IPS-18a (cell line): Measurements from ENCODE around the gene ZSWIM6.

ENCODE experiments used
- H3K27ac ChIP-seq: one replicate; pipeline ENCODE4 v1.5.1; 2013; ENCODE audit warnings: low read length
- H3K27me3 ChIP-seq: one replicate; pipeline ENCODE4 v1.6.1; 2013; ENCODE audit warnings: mild to moderate bottlenecking, low read length; ENCODE audit not compliant: control insufficient read depth, insufficient read depth
- H3K36me3 ChIP-seq: one replicate; pipeline ENCODE4 v1.6.1; 2013; ENCODE audit warnings: low read depth, low read length; ENCODE audit not compliant: control insufficient read depth
- H3K4me1 ChIP-seq: one replicate; pipeline ENCODE4 v1.6.1; 2013; ENCODE audit warnings: low read depth, low read length; ENCODE audit not compliant: control insufficient read depth
- H3K4me3 ChIP-seq: one replicate; pipeline ENCODE4 v1.5.1; 2013; ENCODE audit warnings: low read length
- H3K9ac ChIP-seq: one replicate; pipeline ENCODE4 v1.6.1; 2013; ENCODE audit warnings: mild to moderate bottlenecking, low read length, moderate library complexity
- H3K9me3 ChIP-seq: one replicate; pipeline ENCODE4 v1.6.1; 2013; ENCODE audit warnings: low read depth, low read length; ENCODE audit not compliant: control insufficient read depth

ZSWIM6 gene

DNA sequence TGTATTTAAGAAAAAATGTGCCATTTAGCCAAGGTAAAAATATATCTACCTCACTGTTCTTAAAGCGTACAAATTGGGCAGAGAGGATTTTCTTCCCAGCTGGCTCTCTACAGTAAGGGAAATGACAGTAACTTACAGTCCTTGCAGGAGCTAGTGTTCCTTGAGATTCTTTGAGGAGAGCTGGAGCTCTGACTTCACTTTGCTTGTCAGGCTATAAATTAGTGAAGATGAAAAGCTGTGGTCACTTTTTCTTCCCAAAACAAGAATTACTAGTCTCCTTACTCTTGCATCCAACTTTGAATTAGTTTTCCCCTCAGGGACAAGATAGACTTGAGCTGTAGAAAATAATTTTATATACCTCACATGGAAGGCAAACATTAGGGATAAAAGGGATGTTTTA lies 129.9 kb downstream of the ZSWIM6 start:
- H3K27ac ChIP-seq, result no peak overlapping the region
- H3K9ac ChIP-seq, result no peak overlapping the region
- no peak overlapping the region for H3K4me3 ChIP-seq
- no peaks in the 10 kb centered on the region for H3K4me1 ChIP-seq
- no peaks in the 10 kb centered on the region for H3K36me3 ChIP-seq
- H3K9me3 ChIP-seq, result no peaks in the 10 kb centered on the region
- no peaks in the 10 kb centered on the region for H3K27me3 ChIP-seq

DNA sequence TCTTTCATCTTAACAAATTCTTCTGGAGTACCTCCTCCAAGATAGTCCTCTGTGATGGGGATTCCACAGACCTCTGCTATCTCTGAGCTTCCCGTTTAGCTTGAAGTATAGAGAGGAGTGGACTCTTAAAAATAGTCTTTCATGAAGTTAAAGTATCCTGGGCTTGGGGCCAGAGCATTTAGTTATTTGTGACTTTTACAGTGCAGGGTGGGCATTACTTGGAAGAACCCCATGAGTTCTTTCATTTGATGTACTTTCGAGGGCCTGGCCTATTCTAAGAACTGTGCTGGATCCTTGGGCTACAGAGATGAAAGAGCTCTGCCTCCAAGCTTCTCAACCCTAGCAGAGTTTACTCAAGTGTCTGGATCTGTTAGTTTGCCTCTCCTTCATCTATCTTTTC lies 131.5 kb downstream of the ZSWIM6 start:
- no peak overlapping the region for H3K9ac ChIP-seq
- no peak overlapping the region for H3K4me3 ChIP-seq
- no peaks in the 10 kb centered on the region for H3K9me3 ChIP-seq
- no peak overlapping the region for H3K27ac ChIP-seq
- H3K27me3 ChIP-seq, result no peaks in the 10 kb centered on the region
- H3K36me3 ChIP-seq, result no peaks in the 10 kb centered on the region
- peaks cover 13% of the 10 kb centered on the region for H3K4me1 ChIP-seq

DNA sequence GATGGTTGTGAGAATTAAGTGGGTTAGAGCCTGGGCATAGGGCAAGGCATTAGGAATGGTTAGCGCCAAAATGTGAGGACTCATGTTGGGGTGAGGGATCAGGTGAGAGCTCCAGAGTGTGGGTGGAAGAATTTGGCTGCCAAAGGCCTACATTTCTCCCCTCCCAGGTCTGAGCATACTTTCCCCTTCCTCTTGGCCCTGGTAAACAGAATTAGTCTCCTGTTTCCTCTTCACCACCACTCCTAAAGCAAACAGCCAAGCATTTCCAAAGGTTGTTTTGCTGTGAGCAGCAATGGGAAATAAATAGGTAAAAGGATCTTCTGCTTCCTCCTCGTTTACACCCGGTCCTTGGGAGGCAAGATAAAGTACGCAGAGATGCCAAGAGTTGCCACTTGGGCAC lies 132.5 kb downstream of the ZSWIM6 start:
- H3K4me1 ChIP-seq, result peaks cover 14% of the 10 kb centered on the region

DNA sequence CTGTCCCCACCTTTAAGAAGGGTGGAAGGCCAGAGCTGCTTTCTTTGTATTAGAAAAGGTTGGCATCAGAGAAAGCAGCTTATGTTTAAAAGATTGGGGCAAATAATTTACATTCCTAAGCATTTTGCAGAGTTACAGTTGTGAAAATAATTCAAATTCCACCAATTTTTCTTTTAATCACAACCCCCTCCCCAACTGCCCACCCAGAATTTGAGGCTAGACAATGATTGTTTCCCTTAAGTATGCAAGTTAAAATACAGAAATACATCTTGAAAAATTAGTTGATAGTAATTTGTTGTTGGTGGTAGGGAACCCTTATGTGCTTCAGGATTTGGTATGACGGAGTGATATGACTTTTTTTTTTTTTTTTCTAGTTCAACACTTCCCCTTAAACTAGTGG lies 133.0 kb downstream of the ZSWIM6 start:
- Histone ChIP-seq H3K4me1 (peaks cover 14% of the 10 kb centered on the region), H3K9ac (no peak overlapping the region), H3K4me3 (no peak overlapping the region), H3K27ac (no peak overlapping the region), H3K9me3 (no peaks in the 10 kb centered on the region), H3K27me3 (no peaks in the 10 kb centered on the region), H3K36me3 (no peaks in the 10 kb centered on the region)

More for the DNA sequence above, 132.5 kb downstream of the ZSWIM6 start:
- no peak overlapping the region for H3K4me3 ChIP-seq
- no peaks in the 10 kb centered on the region for H3K9me3 ChIP-seq
- H3K27me3 ChIP-seq, result no peaks in the 10 kb centered on the region
- no peak overlapping the region for H3K9ac ChIP-seq
- H3K27ac ChIP-seq, result no peak overlapping the region
- H3K36me3 ChIP-seq, result no peaks in the 10 kb centered on the region

DNA sequence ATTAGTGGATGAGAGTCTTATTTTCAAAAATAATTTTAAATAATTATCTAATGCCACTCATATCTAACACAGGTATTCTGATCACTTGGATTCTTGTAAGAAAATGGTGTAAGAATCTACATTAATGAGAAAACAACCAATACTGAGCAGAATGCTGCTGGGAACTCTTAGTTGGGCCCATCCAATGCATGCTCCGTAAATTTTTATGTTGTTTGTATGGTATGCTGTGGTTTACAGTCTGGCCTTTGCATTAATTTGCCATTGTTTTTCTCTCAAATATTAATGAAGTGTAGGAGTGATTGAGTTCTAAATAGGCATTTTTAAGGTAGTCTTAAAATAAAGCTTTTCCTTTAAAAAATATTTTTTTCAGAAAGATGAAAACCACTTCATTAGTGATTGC lies 133.4 kb downstream of the ZSWIM6 start:
- H3K27ac ChIP-seq, result no peak overlapping the region
- H3K4me3 ChIP-seq, result no peak overlapping the region
- no peaks in the 10 kb centered on the region for H3K9me3 ChIP-seq
- H3K9ac ChIP-seq, result no peak overlapping the region
- H3K27me3 ChIP-seq, result no peaks in the 10 kb centered on the region
- H3K36me3 ChIP-seq, result no peaks in the 10 kb centered on the region
- peaks cover 14% of the 10 kb centered on the region for H3K4me1 ChIP-seq

DNA sequence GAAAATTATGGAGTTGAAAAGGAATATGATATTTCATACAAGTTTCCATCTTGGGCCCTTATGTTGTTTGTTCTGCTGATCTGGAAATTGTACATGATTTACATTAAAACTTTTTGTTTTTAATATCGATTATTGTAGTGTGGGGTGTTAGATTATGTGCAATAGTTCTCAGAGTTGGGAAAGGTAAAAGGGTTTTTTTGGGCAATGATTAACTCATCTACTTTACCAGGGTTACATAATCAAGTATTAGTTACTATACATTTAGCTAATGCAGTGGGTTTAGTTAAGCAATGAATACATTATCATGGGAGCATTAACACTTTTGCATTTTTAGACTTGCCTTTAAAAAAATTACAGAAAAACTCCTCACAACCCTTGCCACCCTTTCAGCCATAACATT lies 134.0 kb downstream of the ZSWIM6 start:
- Histone ChIP-seq H3K4me3 (no peak overlapping the region), H3K27ac (no peak overlapping the region), H3K9me3 (no peaks in the 10 kb centered on the region), H3K9ac (no peak overlapping the region), H3K36me3 (no peaks in the 10 kb centered on the region), H3K27me3 (no peaks in the 10 kb centered on the region), H3K4me1 (peaks cover 14% of the 10 kb centered on the region)

DNA sequence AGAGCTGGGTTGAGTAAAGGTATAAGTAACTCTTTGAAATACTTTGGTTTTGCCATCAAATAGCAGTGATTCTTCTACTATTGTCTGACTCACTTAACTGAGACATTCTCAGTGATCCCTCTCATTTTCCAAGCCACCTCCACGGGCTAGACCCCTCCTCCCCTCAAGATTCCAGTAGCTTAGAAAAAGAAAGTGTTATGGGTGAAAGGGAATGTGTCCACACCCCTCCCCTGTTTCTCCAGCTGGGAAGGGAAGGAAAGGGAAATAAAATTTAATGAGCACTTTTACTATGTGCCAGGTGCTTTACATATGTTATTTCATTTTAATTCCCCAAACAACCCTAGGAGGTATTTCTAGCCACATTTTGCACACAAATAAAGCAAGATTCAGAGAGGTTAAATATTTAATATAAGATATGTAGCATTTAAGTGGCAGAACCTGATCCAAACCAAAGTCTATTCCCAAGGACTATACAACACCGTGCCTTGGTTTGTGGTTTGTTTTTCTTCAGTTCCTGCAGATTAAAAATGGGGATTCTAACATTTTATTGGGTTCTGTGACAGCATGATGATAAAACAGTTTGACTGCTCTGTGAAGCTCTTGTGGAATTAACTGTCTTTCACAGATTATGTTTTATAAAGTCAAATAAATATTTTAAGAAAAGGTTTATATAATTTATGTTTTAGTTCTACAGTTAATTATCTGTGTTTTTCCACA lies 135.9 kb downstream of the ZSWIM6 start:
- no peak overlapping the region for H3K27ac ChIP-seq
- no peaks in the 10 kb centered on the region for H3K36me3 ChIP-seq
- peaks cover 14% of the 10 kb centered on the region for H3K4me1 ChIP-seq
- H3K4me3 ChIP-seq, result no peak overlapping the region
- H3K27me3 ChIP-seq, result no peaks in the 10 kb centered on the region
- no peaks in the 10 kb centered on the region for H3K9me3 ChIP-seq
- no peak overlapping the region for H3K9ac ChIP-seq

DNA sequence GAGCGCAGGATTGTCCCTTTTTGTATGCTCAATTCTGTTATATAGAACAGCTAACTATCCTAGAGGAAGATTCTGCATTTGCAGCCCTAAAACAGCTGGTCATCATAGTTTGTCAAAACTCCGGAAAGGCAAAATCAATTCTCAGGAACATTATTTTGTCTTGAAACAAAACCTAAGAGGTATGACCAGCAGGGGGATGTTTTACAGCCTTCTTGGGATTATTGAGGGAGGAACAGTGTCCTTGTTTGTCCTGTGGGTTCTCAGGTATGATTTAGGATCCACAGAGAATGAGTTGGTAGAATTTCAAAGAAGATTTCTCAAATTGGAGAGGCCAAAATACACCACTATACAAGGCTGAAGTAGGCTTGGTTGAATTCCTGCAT lies 136.4 kb downstream of the ZSWIM6 start:
- Histone ChIP-seq H3K9ac (no peak overlapping the region), H3K9me3 (no peaks in the 10 kb centered on the region), H3K4me3 (no peak overlapping the region), H3K4me1 (peaks cover 14% of the 10 kb centered on the region), H3K36me3 (no peaks in the 10 kb centered on the region), H3K27ac (no peak overlapping the region), H3K27me3 (no peaks in the 10 kb centered on the region)

DNA sequence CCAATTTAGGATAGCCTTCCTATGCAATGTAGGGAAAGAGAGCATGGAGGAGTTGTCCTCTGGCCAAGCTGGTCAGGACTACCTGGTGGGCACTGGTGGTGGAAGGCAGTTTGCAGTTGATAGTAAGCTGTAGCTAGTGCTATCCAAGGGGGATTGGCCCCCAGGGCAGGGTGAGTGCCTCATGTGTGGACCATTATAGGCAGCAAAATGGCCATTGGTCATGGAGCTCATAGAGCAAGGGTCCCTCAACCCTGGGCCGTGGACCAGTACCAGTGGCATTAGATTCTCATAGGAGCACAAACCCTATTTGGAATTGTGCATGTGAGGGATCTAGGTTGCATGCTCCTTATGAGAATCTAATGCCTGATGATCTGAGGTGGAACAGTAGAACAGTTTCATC lies 139.3 kb downstream of the ZSWIM6 start:
- Histone ChIP-seq H3K27me3 (no peaks in the 10 kb centered on the region), H3K36me3 (no peaks in the 10 kb centered on the region)

DNA sequence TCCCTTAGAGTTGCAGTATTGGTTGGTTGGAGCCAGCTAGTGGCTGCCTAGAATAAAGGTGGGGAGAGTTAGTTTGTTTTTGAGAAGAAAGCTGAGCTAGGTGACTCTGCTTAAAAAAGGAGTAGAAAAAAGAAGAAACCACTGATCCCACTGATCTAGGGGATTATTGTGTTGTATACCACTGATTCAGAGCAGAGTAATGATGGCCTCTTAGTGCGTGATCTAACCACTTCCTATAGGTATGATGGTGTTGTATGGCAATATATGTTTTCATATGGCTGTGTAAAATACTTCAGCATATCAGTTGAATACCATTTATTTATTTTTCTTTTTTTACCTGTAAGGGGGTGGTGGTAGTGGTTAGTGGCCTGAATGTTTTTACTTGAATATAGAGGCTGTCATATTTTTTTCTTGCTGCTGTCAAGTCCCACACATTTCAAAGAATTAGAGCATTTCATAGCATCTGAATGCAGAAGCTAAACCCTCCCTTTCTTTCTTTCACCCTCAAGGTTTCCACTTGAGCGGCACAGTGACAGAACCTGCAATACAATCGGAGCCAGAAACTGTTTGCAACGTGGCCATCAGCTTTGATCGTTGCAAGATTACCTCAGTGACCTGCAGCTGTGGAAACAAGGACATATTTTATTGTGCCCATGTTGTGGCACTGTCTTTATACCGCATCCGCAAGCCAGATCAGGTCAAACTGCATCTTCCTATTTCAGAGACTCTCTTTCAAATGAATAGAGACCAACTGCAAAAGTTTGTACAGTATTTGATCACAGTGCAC lies 140.3 kb downstream of the ZSWIM6 start:
- Histone ChIP-seq H3K4me1 (peaks cover 12% of the 10 kb centered on the region), H3K9me3 (no peaks in the 10 kb centered on the region), H3K4me3 (no peak overlapping the region), H3K9ac (no peak overlapping the region), H3K27ac (no peak overlapping the region), H3K27me3 (no peaks in the 10 kb centered on the region), H3K36me3 (no peaks in the 10 kb centered on the region)

More for the DNA sequence above, 139.3 kb downstream of the ZSWIM6 start:
- no peak overlapping the region for H3K9ac ChIP-seq
- no peak overlapping the region for H3K4me3 ChIP-seq
- H3K9me3 ChIP-seq, result no peaks in the 10 kb centered on the region
- H3K4me1 ChIP-seq, result peaks cover 14% of the 10 kb centered on the region
- H3K27ac ChIP-seq, result no peak overlapping the region

DNA sequence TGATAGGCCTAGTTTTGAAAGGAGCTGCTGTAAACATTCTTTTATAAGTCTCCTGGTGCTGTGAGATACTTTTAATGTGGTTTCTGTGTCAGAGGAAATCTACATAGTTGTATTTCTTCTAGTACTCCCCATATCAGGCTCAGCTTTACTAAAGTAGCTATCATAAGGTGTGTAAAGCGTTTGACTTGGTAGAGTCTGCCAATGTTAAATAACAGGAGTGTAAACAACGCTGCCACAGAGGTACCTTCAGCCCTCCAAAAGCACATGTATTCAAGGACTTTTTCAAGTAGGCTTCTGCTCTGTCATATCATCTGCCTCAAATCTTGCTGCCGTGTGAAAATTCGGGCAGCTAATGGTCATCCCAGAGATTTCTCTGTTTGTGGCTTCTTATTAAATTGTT lies 142.7 kb downstream of the ZSWIM6 start:
- Histone ChIP-seq H3K9ac (no peak overlapping the region), H3K27me3 (no peaks in the 10 kb centered on the region), H3K36me3 (no peaks in the 10 kb centered on the region), H3K4me3 (no peak overlapping the region), H3K27ac (no peak overlapping the region), H3K9me3 (no peaks in the 10 kb centered on the region), H3K4me1 (peaks cover 5% of the 10 kb centered on the region)

DNA sequence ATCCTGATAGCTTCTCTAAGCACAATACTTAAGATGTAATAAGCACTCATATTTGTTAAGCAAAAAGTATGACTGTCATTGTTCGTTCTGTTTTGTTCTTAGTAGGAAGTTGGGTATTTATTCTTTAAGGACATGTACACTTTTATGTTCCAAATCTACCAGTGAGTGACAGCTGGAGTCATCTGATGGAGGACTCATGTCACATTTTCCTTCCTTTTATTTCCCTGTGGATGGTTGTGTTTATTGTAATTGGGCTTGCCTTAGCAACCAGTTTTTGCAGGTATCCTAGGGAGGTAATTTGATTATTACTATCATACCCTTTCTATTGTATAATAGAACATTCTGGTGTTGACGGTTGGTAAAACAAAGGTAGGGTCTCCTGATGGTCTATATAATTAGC lies 145.7 kb downstream of the ZSWIM6 start:
- H3K36me3 ChIP-seq, result no peaks in the 10 kb centered on the region
- H3K9me3 ChIP-seq, result no peaks in the 10 kb centered on the region
- H3K9ac ChIP-seq, result no peak overlapping the region
- H3K4me3 ChIP-seq, result no peak overlapping the region
- H3K27ac ChIP-seq, result no peak overlapping the region
- H3K4me1 ChIP-seq, result peaks cover 5% of the 10 kb centered on the region
- no peaks in the 10 kb centered on the region for H3K27me3 ChIP-seq
